ENCODE measurements around the gene B3GALT4.

- TF ChIP-seq FOXM1 (IDR thresholded peaks at IDR 0.05; ENCODE audit: borderline replicate concordance) (no peak), ELF4 (IDR thresholded peaks at IDR 0.05) (no peak)
Measured at GRCh38 chr6:33295621-33296369, 18.9 kb downstream of the B3GALT4 start.

All from HEK293T (cell line).